K562 (cell line): ENCODE data around the gene DMGDH. TPM values are rescaled to one million over a fixed set of nuclear protein-coding genes. Genes with fewer than 3 reads are reported as not detected.
A peak's percentile ranks its signal among the peaks of the same experiment; 100 is the strongest.

Experiments
- HMGN3 ChIP-seq: IDR thresholded peaks from 2 replicates; pipeline ENCODE4 v1.6.1; 2011; ENCODE audit warnings: borderline replicate concordance, low read depth, mild to moderate bottlenecking, mixed read lengths, low read length; ENCODE audit not compliant: insufficient read length; ENCODE audit errors: extremely low read depth
- KDM5B ChIP-seq: fragments of 200-600 bp; sonication (generic); IDR thresholded peaks from 2 replicates; pipeline ENCODE4 v1.6.1; 2012; ENCODE audit warnings: low read depth, mild to moderate bottlenecking, moderate library complexity, low read length, control low read depth, inconsistent platforms; ENCODE audit not compliant: insufficient replicate concordance
- MCM5 ChIP-seq: fragments of 450-650 bp; IDR thresholded peaks from 2 replicates; pipeline ENCODE4 v1.6.1; 2016; ENCODE audit warnings: low read depth
- NFE2 ChIP-seq: IDR thresholded peaks from 2 replicates; pipeline ENCODE4 v1.6.1; 2014; ENCODE audit warnings: antibody characterized with exemption, low read depth
- SUPT5H ChIP-seq: fragments of 450-650 bp; IDR thresholded peaks from 2 replicates; pipeline ENCODE4 v1.6.1; 2016
- TAF1 ChIP-seq: IDR thresholded peaks from 2 replicates; pipeline ENCODE4 v1.6.1; 2011; ENCODE audit warnings: mild to moderate bottlenecking, low read length, moderate library complexity; ENCODE audit not compliant: insufficient read depth, control insufficient read depth, severe bottlenecking; ENCODE audit errors: extremely low read depth
- TBL1XR1 ChIP-seq, 2 experiments: IDR thresholded peaks; 2 replicates each; pipeline ENCODE4 v1.6.1; 2012; ENCODE audit warnings: improper control_type of control experiment in 2 of 2, low read length in 2 of 2, mild to moderate bottlenecking in 1 of 2
- TBP ChIP-seq: optimal IDR thresholded peaks from 2 replicates; pipeline ENCODE3; 2011; ENCODE audit warnings: low read depth, low read length, improper control_type of control experiment
- TSC22D4 ChIP-seq: fragments of 450-650 bp; IDR thresholded peaks from 2 replicates; pipeline ENCODE4 v1.6.1; 2016; ENCODE audit warnings: missing genetic modification characterization, missing biosample characterization, control low read depth
- ZC3H4 ChIP-seq: sonication (generic); formaldehyde crosslinking; IDR thresholded peaks from 2 replicates; pipeline ENCODE4 v1.9.0; 2021; ENCODE audit warnings: missing genetic modification reagents, borderline replicate concordance
- polyA plus RNA-seq, 8 experiments: library from polyadenylated mRNA; depleted of rRNA in 4 of 8; stranded (reverse) in 5 of 8; unstranded in 3 of 8; fragments of >200 nt; fragmentation: Nextera tagmentation in 2 of 8; fragmentation: Illumina TruSeq in 1 of 8; extraction: Ambion mirVana in 2 of 8; extraction: Trizol in 1 of 8; gene quantifications; 2 replicates each; pipeline versions ENCODE4 v1.2.1 to v1.2.3, GENCODE V29; 2011 to 2014; ENCODE audit warnings: inconsistent platforms in 1 of 8, missing spikeins in 1 of 8
- total RNA-seq, 7 experiments: library from RNA; depleted of rRNA in 6 of 7; stranded (reverse); fragments of >200 nt in 6 of 7; fragmentation: Illumina TruSeq in 2 of 7; extraction: Trizol in 2 of 7; gene quantifications; 2 replicates each; pipeline versions ENCODE4 v1.2.1 to v1.2.3, GENCODE V29; 2011 to 2021; ENCODE audit warnings: low replicate concordance in 1 of 7
- TF ChIP-seq, protein P1 (sequence below): fragments of 450-650 bp; IDR thresholded peaks from 2 replicates; pipeline ENCODE4 v1.6.1; 2016; ENCODE audit warnings: mild to moderate bottlenecking, moderate library complexity
- TF ChIP-seq, protein P2 (sequence below): fragments of 450-650 bp; IDR thresholded peaks from 2 replicates; pipeline ENCODE4 v1.6.1; 2017; ENCODE audit warnings: antibody characterized with exemption, mild to moderate bottlenecking

Gene DMGDH
- total and polyA plus RNA-seq, 9 of the 15 experiments (the other 6 are each of a cell fraction or from before 2014, with no cell fraction given), result 0.13 to 0.58 TPM; not detected in 7

DNA sequence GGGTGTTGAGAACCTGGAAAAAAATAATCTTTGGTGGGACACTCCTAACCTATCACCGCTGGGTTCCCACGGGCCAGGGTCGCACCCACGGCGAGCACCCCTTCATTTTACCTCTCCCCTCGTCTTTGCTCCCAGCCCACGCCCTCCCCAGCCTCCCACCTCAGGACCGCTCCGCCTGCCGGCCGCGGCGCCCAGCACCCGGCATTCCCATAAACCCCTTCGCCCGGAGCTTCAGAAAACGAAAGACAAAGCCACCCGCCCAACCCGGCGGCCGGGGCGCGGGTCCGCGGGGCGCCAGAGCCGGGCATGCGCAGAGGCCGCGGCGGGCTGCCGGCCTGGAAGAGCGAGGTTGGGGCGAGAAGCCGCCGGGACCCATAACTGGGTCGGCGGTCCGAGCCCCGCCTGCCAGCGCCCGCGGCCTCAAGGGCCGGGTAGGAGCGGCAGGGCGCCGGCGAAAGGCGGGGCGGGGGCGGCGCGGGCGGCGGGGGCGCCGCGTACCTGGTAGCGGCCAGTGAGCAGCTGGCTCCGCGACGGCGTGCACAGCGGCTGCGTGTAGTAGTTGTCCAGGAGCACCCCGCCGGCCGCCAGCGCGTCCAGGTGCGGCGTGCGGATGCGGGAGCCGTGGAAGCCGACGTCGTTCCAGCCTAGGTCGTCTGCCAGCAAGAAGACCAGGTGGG lies 84.9 kb downstream of the DMGDH start (continued):
- TF ChIP-seq, protein P1, sequence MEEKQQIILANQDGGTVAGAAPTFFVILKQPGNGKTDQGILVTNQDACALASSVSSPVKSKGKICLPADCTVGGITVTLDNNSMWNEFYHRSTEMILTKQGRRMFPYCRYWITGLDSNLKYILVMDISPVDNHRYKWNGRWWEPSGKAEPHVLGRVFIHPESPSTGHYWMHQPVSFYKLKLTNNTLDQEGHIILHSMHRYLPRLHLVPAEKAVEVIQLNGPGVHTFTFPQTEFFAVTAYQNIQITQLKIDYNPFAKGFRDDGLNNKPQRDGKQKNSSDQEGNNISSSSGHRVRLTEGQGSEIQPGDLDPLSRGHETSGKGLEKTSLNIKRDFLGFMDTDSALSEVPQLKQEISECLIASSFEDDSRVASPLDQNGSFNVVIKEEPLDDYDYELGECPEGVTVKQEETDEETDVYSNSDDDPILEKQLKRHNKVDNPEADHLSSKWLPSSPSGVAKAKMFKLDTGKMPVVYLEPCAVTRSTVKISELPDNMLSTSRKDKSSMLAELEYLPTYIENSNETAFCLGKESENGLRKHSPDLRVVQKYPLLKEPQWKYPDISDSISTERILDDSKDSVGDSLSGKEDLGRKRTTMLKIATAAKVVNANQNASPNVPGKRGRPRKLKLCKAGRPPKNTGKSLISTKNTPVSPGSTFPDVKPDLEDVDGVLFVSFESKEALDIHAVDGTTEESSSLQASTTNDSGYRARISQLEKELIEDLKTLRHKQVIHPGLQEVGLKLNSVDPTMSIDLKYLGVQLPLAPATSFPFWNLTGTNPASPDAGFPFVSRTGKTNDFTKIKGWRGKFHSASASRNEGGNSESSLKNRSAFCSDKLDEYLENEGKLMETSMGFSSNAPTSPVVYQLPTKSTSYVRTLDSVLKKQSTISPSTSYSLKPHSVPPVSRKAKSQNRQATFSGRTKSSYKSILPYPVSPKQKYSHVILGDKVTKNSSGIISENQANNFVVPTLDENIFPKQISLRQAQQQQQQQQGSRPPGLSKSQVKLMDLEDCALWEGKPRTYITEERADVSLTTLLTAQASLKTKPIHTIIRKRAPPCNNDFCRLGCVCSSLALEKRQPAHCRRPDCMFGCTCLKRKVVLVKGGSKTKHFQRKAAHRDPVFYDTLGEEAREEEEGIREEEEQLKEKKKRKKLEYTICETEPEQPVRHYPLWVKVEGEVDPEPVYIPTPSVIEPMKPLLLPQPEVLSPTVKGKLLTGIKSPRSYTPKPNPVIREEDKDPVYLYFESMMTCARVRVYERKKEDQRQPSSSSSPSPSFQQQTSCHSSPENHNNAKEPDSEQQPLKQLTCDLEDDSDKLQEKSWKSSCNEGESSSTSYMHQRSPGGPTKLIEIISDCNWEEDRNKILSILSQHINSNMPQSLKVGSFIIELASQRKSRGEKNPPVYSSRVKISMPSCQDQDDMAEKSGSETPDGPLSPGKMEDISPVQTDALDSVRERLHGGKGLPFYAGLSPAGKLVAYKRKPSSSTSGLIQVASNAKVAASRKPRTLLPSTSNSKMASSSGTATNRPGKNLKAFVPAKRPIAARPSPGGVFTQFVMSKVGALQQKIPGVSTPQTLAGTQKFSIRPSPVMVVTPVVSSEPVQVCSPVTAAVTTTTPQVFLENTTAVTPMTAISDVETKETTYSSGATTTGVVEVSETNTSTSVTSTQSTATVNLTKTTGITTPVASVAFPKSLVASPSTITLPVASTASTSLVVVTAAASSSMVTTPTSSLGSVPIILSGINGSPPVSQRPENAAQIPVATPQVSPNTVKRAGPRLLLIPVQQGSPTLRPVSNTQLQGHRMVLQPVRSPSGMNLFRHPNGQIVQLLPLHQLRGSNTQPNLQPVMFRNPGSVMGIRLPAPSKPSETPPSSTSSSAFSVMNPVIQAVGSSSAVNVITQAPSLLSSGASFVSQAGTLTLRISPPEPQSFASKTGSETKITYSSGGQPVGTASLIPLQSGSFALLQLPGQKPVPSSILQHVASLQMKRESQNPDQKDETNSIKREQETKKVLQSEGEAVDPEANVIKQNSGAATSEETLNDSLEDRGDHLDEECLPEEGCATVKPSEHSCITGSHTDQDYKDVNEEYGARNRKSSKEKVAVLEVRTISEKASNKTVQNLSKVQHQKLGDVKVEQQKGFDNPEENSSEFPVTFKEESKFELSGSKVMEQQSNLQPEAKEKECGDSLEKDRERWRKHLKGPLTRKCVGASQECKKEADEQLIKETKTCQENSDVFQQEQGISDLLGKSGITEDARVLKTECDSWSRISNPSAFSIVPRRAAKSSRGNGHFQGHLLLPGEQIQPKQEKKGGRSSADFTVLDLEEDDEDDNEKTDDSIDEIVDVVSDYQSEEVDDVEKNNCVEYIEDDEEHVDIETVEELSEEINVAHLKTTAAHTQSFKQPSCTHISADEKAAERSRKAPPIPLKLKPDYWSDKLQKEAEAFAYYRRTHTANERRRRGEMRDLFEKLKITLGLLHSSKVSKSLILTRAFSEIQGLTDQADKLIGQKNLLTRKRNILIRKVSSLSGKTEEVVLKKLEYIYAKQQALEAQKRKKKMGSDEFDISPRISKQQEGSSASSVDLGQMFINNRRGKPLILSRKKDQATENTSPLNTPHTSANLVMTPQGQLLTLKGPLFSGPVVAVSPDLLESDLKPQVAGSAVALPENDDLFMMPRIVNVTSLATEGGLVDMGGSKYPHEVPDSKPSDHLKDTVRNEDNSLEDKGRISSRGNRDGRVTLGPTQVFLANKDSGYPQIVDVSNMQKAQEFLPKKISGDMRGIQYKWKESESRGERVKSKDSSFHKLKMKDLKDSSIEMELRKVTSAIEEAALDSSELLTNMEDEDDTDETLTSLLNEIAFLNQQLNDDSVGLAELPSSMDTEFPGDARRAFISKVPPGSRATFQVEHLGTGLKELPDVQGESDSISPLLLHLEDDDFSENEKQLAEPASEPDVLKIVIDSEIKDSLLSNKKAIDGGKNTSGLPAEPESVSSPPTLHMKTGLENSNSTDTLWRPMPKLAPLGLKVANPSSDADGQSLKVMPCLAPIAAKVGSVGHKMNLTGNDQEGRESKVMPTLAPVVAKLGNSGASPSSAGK, result peak; percentile 47; the same call in 1 of the 2 replicates
- peak; percentile 63 for TF ChIP-seq TBP
- TF ChIP-seq HMGN3, result peak; percentile 70
- no peak for TF ChIP-seq TBL1XR1 (IDR thresholded peaks at IDR 0.05; ENCODE audit: low read length in 2 of 2)
- TF ChIP-seq KDM5B, result peak; percentile 63
- peak; percentile 41; the same call in 1 of the 2 replicates for TF ChIP-seq SUPT5H
- TF ChIP-seq ZC3H4 (CRISPR knock-in tag), result no peak
- no peak for TF ChIP-seq TSC22D4 (tag)
- no peak for TF ChIP-seq NFE2
- TF ChIP-seq, protein P2, sequence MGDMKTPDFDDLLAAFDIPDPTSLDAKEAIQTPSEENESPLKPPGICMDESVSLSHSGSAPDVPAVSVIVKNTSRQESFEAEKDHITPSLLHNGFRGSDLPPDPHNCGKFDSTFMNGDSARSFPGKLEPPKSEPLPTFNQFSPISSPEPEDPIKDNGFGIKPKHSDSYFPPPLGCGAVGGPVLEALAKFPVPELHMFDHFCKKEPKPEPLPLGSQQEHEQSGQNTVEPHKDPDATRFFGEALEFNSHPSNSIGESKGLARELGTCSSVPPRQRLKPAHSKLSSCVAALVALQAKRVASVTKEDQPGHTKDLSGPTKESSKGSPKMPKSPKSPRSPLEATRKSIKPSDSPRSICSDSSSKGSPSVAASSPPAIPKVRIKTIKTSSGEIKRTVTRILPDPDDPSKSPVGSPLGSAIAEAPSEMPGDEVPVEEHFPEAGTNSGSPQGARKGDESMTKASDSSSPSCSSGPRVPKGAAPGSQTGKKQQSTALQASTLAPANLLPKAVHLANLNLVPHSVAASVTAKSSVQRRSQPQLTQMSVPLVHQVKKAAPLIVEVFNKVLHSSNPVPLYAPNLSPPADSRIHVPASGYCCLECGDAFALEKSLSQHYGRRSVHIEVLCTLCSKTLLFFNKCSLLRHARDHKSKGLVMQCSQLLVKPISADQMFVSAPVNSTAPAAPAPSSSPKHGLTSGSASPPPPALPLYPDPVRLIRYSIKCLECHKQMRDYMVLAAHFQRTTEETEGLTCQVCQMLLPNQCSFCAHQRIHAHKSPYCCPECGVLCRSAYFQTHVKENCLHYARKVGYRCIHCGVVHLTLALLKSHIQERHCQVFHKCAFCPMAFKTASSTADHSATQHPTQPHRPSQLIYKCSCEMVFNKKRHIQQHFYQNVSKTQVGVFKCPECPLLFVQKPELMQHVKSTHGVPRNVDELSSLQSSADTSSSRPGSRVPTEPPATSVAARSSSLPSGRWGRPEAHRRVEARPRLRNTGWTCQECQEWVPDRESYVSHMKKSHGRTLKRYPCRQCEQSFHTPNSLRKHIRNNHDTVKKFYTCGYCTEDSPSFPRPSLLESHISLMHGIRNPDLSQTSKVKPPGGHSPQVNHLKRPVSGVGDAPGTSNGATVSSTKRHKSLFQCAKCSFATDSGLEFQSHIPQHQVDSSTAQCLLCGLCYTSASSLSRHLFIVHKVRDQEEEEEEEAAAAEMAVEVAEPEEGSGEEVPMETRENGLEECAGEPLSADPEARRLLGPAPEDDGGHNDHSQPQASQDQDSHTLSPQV, result peak; percentile 43; the same call in 1 of the 2 replicates
- TF ChIP-seq TAF1, result peak; percentile 41
- no peak for TF ChIP-seq MCM5
